GM18907 (cell line): ENCODE data around the gene ECHS1.
"Not testable (repeated sequence)": the region's sequence is repeated elsewhere in the genome, so short reads cannot be mapped to it uniquely, and the experiment has no call there.

Experiments used
- ATAC-seq: cut with Tn5 transposase; IDR thresholded peaks from one replicate; pipeline ENCODE4 v1.9.1; 2021; ENCODE audit warnings: mild to moderate bottlenecking, moderate library complexity; ENCODE audit not compliant: unreplicated experiment

Gene ECHS1

DNA sequence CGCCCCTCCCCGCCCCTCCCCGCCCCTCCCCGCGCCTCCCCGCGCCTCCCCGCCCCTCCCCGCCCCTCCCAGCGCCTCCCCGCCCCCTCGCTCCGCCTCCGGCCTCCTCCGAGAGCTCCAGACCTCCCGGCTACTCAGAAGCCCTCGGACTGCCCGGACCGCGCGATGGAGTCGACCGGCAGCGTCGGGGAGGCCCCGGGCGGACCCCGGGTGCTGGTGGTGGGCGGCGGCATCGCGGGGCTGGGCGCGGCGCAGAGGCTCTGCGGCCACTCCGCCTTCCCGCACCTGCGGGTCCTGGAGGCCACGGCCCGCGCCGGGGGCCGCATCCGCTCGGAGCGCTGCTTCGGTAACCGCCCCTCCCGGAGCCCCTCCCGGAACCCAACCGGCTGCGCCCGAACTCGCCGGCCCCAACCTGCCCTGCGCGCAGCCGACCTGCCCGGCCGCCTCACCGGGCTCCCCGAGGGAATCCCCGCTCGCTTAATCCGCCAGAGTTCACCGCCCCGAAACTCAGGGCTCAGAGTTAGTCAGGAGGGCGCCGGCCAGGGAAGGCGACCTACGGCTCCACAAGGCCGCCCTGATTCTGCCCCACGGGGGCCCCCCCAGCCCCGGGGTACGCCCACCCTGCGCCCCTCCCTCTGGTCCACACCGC lies 6.1 kb upstream of the ECHS1 start, which contains the start of gene PAOX:
TSS of gene PAOX (plus strand) at position 111 of the 649 bp plus-strand sequence. CDS start at position 166, 55 bp downstream.
- ATAC-seq, result peak; percentile 54

GRCh38 chr10:133378251-133379096 lies 5.3 kb upstream of the ECHS1 start:
- peak; percentile 43 for ATAC-seq

DNA sequence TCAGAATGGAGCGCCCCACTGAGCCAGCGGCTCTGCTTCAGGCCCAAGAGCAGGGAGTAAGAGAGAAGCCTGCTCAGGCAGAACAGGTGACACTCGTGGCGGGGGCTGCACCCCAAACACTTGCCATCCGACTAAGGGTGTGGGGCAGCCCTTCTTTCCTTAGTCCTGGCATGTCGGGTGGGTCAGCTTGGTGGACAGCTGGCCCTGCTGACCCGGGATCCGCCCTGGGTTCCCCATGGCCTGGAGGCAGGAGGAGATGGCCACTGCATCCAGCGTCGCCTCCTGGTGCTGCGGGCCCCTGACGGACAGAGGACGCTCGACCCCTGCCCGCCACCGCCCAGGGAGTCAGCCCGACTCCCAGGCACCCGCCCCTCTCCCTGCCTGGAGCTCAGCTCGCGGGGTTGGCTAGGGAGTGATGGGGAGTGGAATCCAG lies 4.7 kb upstream of the ECHS1 start:
- no peak for ATAC-seq

GRCh38 chr10:133377025-133377817 lies 4.1 kb upstream of the ECHS1 start:
- ATAC-seq, result no peak

GRCh38 chr10:133376183-133376582 lies 3.0 kb upstream of the ECHS1 start:
- not testable (repeated sequence) for ATAC-seq

- ATAC-seq, result no peak
Observed at GRCh38 chr10:133375357-133376115, 2.4 kb upstream of the ECHS1 start.

- no peak for ATAC-seq
Observed at GRCh38 chr10:133372507-133372906, 647 bp downstream of the ECHS1 start.

GRCh38 chr10:133370030-133370786 lies 2.9 kb downstream of the ECHS1 start:
- no peak for ATAC-seq

- ATAC-seq, result no peak
Observed at GRCh38 chr10:133368153-133368552, 5.0 kb downstream of the ECHS1 start.

- not testable (repeated sequence) for ATAC-seq
Observed at GRCh38 chr10:133367461-133367860, 5.7 kb downstream of the ECHS1 start.

DNA sequence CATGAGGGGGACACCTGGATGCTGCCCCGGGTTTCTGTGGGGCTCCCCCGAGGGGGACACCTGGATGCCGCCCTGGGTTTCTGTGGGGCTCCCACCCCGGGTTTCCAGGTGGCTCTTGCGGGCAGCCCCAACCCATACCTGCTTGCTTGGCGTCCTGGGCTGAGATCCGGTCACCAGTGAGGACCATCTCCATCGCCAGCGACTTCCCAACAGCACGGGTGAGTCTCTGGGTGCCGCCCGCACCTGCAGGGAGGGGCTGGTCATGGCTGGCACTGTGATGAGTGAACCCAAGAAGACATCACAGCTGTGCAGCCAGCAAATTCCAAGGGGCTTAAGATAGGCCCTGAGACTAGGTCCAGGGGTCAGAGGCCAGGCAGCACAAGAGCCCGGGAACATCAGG lies 6.4 kb downstream of the ECHS1 start:
- no peak for ATAC-seq

DNA sequence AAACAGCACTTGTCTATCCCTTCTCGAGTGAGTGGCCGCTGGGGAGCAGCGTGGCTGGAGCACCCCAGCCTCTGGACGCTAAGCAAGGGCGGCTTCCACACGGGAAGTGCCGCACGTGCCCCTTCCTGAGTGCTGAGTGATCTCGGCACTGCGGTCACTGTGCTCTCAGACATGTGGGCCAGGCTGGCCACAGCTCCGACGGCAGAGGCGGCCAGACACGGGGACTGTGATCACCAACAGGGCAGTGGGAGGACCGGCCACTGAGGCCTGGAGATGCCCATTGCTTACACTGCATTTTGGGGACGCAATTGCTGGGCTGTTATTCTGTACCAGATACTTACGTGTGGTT lies 7.0 kb downstream of the ECHS1 start:
- ATAC-seq, result no peak

- ATAC-seq, result no peak
Observed at GRCh38 chr10:133365461-133366129, 7.6 kb downstream of the ECHS1 start.

GRCh38 chr10:133364645-133365431 lies 8.3 kb downstream of the ECHS1 start:
- ATAC-seq, result no peak

DNA sequence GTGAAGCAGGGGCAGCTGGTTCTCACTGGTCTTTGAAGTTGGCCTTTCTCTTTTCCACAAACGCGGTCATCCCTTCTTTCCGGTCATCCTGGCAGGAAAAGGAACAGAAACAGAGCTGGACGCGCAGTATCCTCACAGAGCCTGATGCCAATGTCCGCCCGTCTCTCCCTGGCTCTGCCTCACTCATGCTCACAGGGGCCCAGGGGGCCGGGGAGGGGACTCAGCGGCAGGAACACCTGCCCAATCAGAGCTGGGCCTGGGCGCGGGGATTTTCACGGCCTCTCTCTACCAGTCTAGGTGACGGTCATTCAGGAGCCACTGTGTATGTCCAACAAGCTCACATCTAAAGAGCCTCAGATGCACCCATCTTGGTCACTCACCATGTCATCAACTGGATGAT lies 10.3 kb downstream of the ECHS1 start:
- no peak for ATAC-seq

DNA sequence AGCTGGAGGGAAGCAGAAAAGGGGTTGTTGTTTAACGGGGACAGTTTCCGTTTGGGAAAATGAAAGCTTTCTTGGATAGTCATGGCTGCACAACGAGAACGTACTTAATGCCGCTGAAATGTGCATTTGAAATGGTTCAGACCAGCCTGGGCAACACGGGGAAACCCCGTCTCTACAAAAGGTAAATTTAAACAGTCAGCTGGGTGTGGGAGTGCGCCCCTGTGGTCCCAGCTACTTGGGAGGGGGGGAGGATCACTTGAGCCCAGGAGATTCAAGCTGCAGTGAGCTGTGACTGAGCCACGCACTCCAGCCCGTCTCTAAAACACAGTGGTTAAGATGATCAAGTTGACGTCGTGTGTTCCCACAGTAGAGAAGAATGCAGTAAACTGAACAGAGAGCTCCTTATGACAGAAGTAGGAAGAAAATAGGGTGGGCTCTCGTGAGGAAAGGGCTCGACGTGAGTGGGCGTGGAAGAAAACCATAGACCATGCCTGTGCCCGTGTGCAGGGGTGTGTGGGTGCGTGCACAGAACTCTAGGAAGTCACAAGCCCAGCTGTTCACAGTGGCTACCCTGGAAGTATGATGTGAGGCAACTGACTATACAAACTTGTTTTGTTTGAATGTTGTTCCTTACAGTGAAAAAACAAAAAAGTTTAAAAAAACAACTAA lies 11.2 kb downstream of the ECHS1 start:
- no peak for ATAC-seq

GRCh38 chr10:133361227-133361626 lies 11.9 kb downstream of the ECHS1 start:
- no peak for ATAC-seq

DNA sequence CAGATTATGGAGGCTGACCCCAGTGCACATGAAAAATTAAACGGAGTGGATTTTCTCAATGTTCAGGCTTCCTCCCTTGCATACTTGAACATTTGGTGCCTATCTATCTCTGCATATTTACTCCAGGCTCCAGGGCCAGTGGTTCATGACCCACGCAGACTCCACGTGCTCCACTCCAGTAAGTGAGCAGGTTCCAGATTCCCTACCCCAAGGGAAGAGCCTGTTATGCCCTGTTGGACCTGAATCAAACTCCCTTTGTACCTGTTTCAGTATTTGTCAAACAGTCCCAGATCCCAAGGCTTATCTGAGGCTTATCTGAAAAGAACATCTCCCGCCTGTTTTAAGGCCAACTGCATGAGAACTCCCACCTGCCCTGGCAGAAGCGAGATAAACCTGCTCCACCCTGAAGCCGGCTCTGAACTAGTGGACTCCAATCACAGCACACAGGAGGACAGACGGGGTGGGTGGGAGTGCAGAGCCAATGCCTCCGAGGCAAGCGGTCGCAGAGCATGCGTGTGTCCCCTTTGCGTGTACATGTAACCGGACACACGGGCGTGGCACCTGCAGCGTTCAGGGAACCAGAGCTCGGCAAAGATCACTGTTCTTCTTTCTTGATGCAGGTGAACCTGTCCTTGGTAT lies 13.1 kb downstream of the ECHS1 start:
- ATAC-seq, result no peak
